HepG2 (cell line): ENCODE data around the gene SEPTIN5. TPM values are rescaled to one million over a fixed set of nuclear protein-coding genes. Genes with fewer than 3 reads are reported as not detected.

Source experiments
- ATAC-seq: fragments of 200-7000 bp; cut with Tn5 transposase; 3 replicates; pipeline ENCODE4 v1.9.1; 2020; ENCODE audit warnings: mild to moderate bottlenecking, moderate library complexity
- BruUV-seq: library from RNA; stranded (reverse); fragments of 400-500 nt; replicated peaks from 2 replicates; lab custom pipeline; 2021; lab: Mats Ljungman, UMichigan
- CTCF ChIA-PET: fragments of 300-600 bp; formaldehyde crosslinking; extraction: SDS; loops from one replicate; lab custom pipeline; 2021; ENCODE audit warnings: low total read pairs, inconsistent platforms, low intra/inter-chr PET ratio; lab: Yijun Ruan, JAX
- POLR2A ChIA-PET: fragments of 350-600 bp; sonication (Branson Sonifier 250); formaldehyde crosslinking; loops from one replicate; lab custom pipeline; 2020; ENCODE audit warnings: antibody characterized with exemption, inconsistent platforms; lab: Yijun Ruan, JAX
- DNase-seq: peaks from one replicate; pipeline ENCODE4 v3.0.0-alpha.2; 2015; ENCODE audit warnings: low spot score
- FAIRE-seq: peaks from 3 replicates; lab custom pipeline; 2011; peaks lifted over from hg19 to GRCh38; lab: Jason Lieb, UNC
- H2AFZ ChIP-seq: one replicate; pipeline ENCODE4 v1.6.1; 2011; ENCODE audit warnings: low read length, inconsistent platforms
- H3K27ac ChIP-seq: fragments of 300-600 bp; 3 replicates; pipeline ENCODE4 v1.8.0; 2011; ENCODE audit warnings: mixed run types, mild to moderate bottlenecking, mixed read lengths, low read length, inconsistent platforms; ENCODE audit not compliant: insufficient read depth; ENCODE audit errors: extremely low read length
- H3K27me3 ChIP-seq, 2 experiments: fragments of 200-600 bp in 1 of 2; 2 replicates in 1 of 2; 3 replicates in 1 of 2; pipeline versions ENCODE4 v1.6.0 to v1.8.0; 2011; ENCODE audit warnings: low read length in 2 of 2, mild to moderate bottlenecking in 2 of 2, moderate library complexity in 2 of 2, inconsistent platforms in 1 of 2; ENCODE audit not compliant: insufficient read depth in 2 of 2, control insufficient read depth in 1 of 2
- H3K36me3 ChIP-seq, 2 experiments: fragments of 200-600 bp in 1 of 2; replicated peaks in 1 of 2; 2 replicates in 1 of 2; 3 replicates in 1 of 2; pipeline versions ENCODE4 v1.5.1 to v1.8.0; 2011; ENCODE audit warnings: low read length in 2 of 2, inconsistent platforms in 1 of 2; ENCODE audit not compliant: insufficient read depth in 2 of 2, control insufficient read depth in 1 of 2
- H3K4me1 ChIP-seq: 2 replicates; pipeline ENCODE4 v1.5.1; 2012; ENCODE audit warnings: low read length, inconsistent platforms; ENCODE audit not compliant: insufficient read depth
- H3K4me2 ChIP-seq: 2 replicates; pipeline ENCODE4 v1.6.0; 2011; ENCODE audit warnings: low read depth, low read length, inconsistent platforms
- H3K4me3 ChIP-seq, 3 experiments: fragments of 200-600 bp in 1 of 3; sonication (generic), shearing (Covaris generic) in 1 of 3; replicated peaks in 1 of 3; 2 replicates each; pipeline ENCODE4 v1.5.1; 2011 to 2016; ENCODE audit warnings: low read length in 3 of 3, inconsistent platforms in 2 of 3, low read depth in 2 of 3, mild to moderate bottlenecking in 2 of 3, control low read depth in 1 of 3, mixed read lengths in 1 of 3; ENCODE audit not compliant: insufficient read depth in 1 of 3
- H3K79me2 ChIP-seq: one replicate; pipeline ENCODE4 v1.6.1; 2011; ENCODE audit warnings: low read length, inconsistent platforms; ENCODE audit not compliant: insufficient read depth
- H3K9ac ChIP-seq: 2 replicates; pipeline ENCODE4 v1.6.0; 2011; ENCODE audit warnings: mild to moderate bottlenecking, low read depth, low read length, inconsistent platforms; ENCODE audit not compliant: insufficient read depth
- H3K9me3 ChIP-seq: 2 replicates; pipeline ENCODE4 v1.5.1; 2012; ENCODE audit warnings: mild to moderate bottlenecking, low read length
- H4K20me1 ChIP-seq: 2 replicates; pipeline ENCODE4 v1.6.0; 2011; ENCODE audit warnings: inconsistent platforms, mild to moderate bottlenecking, low read length, moderate library complexity; ENCODE audit not compliant: insufficient read depth
- AKNA ChIP-seq: sonication (generic); formaldehyde crosslinking; IDR thresholded peaks from 2 replicates; pipeline ENCODE4 v1.4.0; 2020; ENCODE audit warnings: missing genetic modification reagents, borderline replicate concordance
- CBFB ChIP-seq: sonication (generic); formaldehyde crosslinking; IDR thresholded peaks from 2 replicates; pipeline ENCODE4 v1.4.0; 2020; ENCODE audit warnings: missing genetic modification reagents
- HES4 ChIP-seq: sonication (generic); formaldehyde crosslinking; IDR thresholded peaks from 2 replicates; pipeline ENCODE4 v1.9.0; 2021; ENCODE audit warnings: mild to moderate bottlenecking, missing genetic modification reagents, borderline replicate concordance
- MTF2 ChIP-seq: sonication (generic); formaldehyde crosslinking; IDR thresholded peaks from 2 replicates; pipeline ENCODE4 v1.5.0; 2020; ENCODE audit warnings: missing genetic modification reagents, borderline replicate concordance
- MXI1 ChIP-seq: IDR thresholded peaks from 3 replicates; pipeline ENCODE4 v1.6.1; 2012; ENCODE audit warnings: low read depth, low read length, inconsistent platforms, borderline replicate concordance
- ZNF180 ChIP-seq: sonication (generic); formaldehyde crosslinking; IDR thresholded peaks from 2 replicates; pipeline ENCODE4 v1.4.0; 2020; ENCODE audit warnings: low read depth, missing genetic modification reagents, borderline replicate concordance
- ZNF562 ChIP-seq: sonication (generic); formaldehyde crosslinking; IDR thresholded peaks from 2 replicates; pipeline ENCODE4 v1.8.0; 2022; ENCODE audit warnings: missing genetic modification reagents, borderline replicate concordance
- ZNF709 ChIP-seq: sonication (generic); formaldehyde crosslinking; IDR thresholded peaks from 2 replicates; pipeline ENCODE4 v1.5.0; 2020; ENCODE audit warnings: mild to moderate bottlenecking, missing genetic modification reagents
- WGBS: methylation state at CpG from one replicate; pipeline ENCODE4 v1.1.6; 2017; ENCODE audit warnings: low lambda C conversion rate; 5-methylcytosine and 5-hydroxymethylcytosine counted together
- in situ Hi-C: cut with HindIII; loops from 2 replicates; pipeline ENCODE4 v1.10.0; 2017; ENCODE audit warnings: low pct_unique_long_range_greater_than_20kb; ENCODE audit not compliant: extremely low pct_ligation_motif_present
- intact Hi-C: fragments of 100-400 bp; cut with micrococcal nuclease; formaldehyde crosslinking; loops from one replicate; pipeline ENCODE4 v1.10.0; 2022; ENCODE audit not compliant: unreplicated experiment
- polyA plus RNA-seq, 8 experiments: library from polyadenylated mRNA; depleted of rRNA in 3 of 8; stranded (reverse) in 7 of 8; unstranded in 1 of 8; fragments of >200 nt; fragmentation: Illumina TruSeq in 4 of 8; extraction: Trizol in 4 of 8; gene quantifications; 2 replicates each; pipeline versions ENCODE4 v1.2.1 to v1.2.3, GENCODE V29; 2011 to 2016; ENCODE audit warnings: low read depth in 4 of 8, missing spikeins in 1 of 8, mixed read lengths in 1 of 8; ENCODE audit not compliant: insufficient read depth in 1 of 8
- total RNA-seq, 5 experiments: library from RNA; depleted of rRNA; stranded (reverse); fragments of >200 nt; fragmentation: Illumina TruSeq; extraction: Trizol; gene quantifications; 2 replicates each; pipeline ENCODE4 v1.2.3, GENCODE V29; 2016; ENCODE audit warnings: low read depth in 1 of 5
- TF ChIP-seq, protein P1 (sequence below): sonication (generic); formaldehyde crosslinking; IDR thresholded peaks from 2 replicates; pipeline ENCODE4 v1.5.0; 2020; ENCODE audit warnings: mild to moderate bottlenecking, missing genetic modification reagents, borderline replicate concordance

SEPTIN5 gene
- total and polyA plus RNA-seq, 2 of the 13 experiments (the other 11 are each of a cell fraction or from before 2014, with no cell fraction given): 0.33 TPM; not detected in 1

DNA sequence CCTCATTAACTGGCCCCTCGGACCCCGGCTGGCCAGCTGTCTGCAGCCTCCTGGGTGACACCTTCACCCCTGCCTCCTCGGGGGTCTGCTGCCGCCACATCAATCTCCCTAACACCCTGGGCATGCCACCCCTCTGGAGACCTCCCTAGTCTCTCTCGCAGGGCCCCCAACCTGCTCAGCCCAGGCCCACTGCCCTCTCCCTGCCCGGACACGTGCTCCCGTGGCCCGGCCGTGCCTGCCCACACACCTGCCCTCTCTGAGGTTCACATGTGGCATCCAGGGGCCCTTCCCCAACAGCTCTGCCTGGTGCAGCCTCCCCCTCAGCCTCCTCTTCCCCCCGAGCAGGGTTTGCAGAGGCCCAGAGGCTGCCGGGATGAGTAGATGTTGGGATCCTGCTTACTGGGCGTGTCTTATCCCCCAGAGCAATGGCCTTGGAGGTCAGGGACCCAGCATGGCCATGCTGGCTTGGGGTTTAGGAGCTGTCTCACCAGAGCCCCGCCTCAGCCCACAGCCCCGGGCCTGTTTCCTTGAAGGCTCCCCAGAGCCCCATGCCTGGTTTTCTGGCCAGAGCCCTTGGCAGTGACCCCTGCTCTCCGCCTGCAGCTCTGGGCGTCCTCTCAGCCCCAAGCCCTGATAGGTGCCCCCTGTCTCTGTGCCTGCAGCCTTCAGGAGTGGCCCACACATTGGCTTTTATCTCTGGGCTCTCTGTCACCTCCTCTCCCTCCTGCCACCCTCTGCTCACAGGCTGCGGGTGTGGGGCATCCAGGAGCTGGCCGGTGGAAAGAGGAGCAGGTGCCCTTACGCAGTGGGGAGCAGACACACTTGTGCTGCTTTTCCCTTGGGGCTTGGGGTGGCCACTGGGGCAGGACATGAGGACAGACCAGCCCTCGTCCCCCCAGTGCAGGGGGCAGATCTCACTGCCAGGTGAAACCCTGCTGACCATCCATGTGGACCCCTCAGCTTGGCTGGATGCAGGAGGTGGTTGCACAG is 25.7 kb upstream of the SEPTIN5 start:
- Histone ChIP-seq H3K4me1 (no peaks in the 10 kb centered on the region), H4K20me1 (no peaks in the 10 kb centered on the region), H3K79me2 (no peaks in the 10 kb centered on the region), H2AFZ (no peak overlapping the region), H3K9me3 (no peaks in the 10 kb centered on the region), H3K27me3 (peaks cover 10 to 56% of the 10 kb centered on the region in 2 experiments), H3K9ac (no peak overlapping the region), H3K4me2 (no peak overlapping the region), H3K27ac (no peak overlapping the region), H3K4me3 (no peak overlapping the region), H3K36me3 (no peaks in the 10 kb centered on the region)
- BruUV-seq: no TSS peak
- CTCF ChIA-PET: no interaction called here
- POLR2A ChIA-PET: no interaction called here
- WGBS: 8% methylated on average over 8 of the region's 21 CpGs
- ATAC-seq (peak; percentile 46; the same call in 2 of the 3 replicates), FAIRE-seq (no peak), DNase-seq (no peak)
- intact Hi-C loops: no loop called here
- in situ Hi-C loops: no loop called here
- TF ChIP-seq ZNF562 (CRISPR knock-in tag) (no peak), CBFB (CRISPR knock-in tag) (no peak), ZNF180 (CRISPR knock-in tag) (no peak), ZNF709 (CRISPR knock-in tag) (no peak), MXI1 (no peak), MTF2 (CRISPR knock-in tag) (no peak), HES4 (CRISPR knock-in tag) (no peak), AKNA (CRISPR knock-in tag) (no peak)
- TF ChIP-seq, protein P1, sequence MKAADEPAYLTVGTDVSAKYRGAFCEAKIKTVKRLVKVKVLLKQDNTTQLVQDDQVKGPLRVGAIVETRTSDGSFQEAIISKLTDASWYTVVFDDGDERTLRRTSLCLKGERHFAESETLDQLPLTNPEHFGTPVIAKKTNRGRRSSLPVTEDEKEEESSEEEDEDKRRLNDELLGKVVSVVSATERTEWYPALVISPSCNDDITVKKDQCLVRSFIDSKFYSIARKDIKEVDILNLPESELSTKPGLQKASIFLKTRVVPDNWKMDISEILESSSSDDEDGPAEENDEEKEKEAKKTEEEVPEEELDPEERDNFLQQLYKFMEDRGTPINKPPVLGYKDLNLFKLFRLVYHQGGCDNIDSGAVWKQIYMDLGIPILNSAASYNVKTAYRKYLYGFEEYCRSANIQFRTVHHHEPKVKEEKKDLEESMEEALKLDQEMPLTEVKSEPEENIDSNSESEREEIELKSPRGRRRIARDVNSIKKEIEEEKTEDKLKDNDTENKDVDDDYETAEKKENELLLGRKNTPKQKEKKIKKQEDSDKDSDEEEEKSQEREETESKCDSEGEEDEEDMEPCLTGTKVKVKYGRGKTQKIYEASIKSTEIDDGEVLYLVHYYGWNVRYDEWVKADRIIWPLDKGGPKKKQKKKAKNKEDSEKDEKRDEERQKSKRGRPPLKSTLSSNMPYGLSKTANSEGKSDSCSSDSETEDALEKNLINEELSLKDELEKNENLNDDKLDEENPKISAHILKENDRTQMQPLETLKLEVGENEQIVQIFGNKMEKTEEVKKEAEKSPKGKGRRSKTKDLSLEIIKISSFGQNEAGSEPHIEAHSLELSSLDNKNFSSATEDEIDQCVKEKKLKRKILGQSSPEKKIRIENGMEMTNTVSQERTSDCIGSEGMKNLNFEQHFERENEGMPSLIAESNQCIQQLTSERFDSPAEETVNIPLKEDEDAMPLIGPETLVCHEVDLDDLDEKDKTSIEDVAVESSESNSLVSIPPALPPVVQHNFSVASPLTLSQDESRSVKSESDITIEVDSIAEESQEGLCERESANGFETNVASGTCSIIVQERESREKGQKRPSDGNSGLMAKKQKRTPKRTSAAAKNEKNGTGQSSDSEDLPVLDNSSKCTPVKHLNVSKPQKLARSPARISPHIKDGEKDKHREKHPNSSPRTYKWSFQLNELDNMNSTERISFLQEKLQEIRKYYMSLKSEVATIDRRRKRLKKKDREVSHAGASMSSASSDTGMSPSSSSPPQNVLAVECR (CRISPR knock-in tag): no peak
